ENCODE data around the gene ZNF521. TPM values are rescaled to one million over a fixed set of nuclear protein-coding genes. Genes with fewer than 3 reads are reported as not detected.
"Not testable (repeated sequence)": the region's sequence is repeated elsewhere in the genome, so short reads cannot be mapped to it uniquely, and the experiment has no call there.

Gene ZNF521
- total RNA-seq, 1 experiment from 2014 or later: not detected

GRCh38 chr18:25033175-25033574 lies 318.8 kb downstream of the ZNF521 start:
- not testable (repeated sequence) for DNase-seq (ENCODE audit: low spot score)

- no peak for DNase-seq (ENCODE audit: low spot score)
Observed at GRCh38 chr18:25029802-25030201, 322.2 kb downstream of the ZNF521 start.

GRCh38 chr18:25019931-25020330 lies 332.0 kb downstream of the ZNF521 start:
- DNase-seq (ENCODE audit: low spot score): no peak

- no peak for DNase-seq (ENCODE audit: low spot score)
Observed at GRCh38 chr18:25019086-25019860, 332.7 kb downstream of the ZNF521 start.

- DNase-seq (ENCODE audit: low spot score): no peak
Observed at GRCh38 chr18:25016666-25017065, 335.3 kb downstream of the ZNF521 start.

GRCh38 chr18:25016181-25016580 lies 335.8 kb downstream of the ZNF521 start:
- DNase-seq (ENCODE audit: low spot score): no peak

Data from A172 (cell line).